Activated CD8-positive, alpha-beta memory T cell treated with anti-CD3 and anti-CD28 coated beads for 24 hours (primary cell): Measurements from ENCODE around the gene HCST.
"Not testable (repeated sequence)": the region's sequence is repeated elsewhere in the genome, so short reads cannot be mapped to it uniquely, and the experiment has no call there.

Experiments used
- DNase-seq: peaks from one replicate; pipeline ENCODE4 v3.0.0-alpha.2; 2020

The HCST gene, protein sequence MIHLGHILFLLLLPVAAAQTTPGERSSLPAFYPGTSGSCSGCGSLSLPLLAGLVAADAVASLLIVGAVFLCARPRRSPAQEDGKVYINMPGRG

DNA sequence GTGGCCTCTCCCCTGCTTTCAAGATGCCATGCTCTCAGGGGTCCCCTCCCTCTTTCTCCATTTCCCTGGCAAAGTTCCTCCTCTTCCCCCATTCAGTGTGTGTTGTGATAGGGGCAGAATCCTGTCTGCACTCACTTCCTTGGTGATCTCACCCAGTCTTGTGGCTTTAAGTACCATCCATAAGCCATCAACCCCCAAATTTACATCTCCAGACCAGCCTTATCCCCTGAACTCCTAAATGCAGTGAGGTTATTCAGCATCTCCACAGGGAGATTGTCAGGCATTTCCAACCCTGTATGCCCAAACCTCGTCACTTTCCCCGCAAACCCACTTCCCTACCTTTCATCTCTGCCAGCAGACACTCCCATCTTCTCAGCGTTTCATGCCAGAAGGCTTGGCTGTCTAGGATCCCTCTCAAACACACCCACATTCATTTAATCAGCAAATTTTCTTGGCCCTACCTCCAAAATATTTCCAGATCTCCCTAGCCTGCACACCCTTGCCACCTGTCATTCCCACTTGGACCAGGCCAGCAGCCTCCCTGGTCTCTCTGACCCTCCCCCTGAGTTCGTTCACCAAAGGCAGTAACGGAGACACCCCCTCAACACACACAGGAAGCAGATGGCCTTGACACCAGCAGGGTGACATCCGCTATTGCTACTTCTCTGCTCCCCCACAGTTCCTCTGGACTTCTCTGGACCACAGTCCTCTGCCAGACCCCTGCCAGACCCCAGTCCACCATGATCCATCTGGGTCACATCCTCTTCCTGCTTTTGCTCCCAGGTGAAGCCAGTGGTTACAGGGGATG lies at the start of gene HCST:
HCST (plus strand) TSS at position 676 of the 808 bp plus-strand sequence; CDS start at position 741, 65 bp downstream.
- peak; percentile 76 for DNase-seq

DNA sequence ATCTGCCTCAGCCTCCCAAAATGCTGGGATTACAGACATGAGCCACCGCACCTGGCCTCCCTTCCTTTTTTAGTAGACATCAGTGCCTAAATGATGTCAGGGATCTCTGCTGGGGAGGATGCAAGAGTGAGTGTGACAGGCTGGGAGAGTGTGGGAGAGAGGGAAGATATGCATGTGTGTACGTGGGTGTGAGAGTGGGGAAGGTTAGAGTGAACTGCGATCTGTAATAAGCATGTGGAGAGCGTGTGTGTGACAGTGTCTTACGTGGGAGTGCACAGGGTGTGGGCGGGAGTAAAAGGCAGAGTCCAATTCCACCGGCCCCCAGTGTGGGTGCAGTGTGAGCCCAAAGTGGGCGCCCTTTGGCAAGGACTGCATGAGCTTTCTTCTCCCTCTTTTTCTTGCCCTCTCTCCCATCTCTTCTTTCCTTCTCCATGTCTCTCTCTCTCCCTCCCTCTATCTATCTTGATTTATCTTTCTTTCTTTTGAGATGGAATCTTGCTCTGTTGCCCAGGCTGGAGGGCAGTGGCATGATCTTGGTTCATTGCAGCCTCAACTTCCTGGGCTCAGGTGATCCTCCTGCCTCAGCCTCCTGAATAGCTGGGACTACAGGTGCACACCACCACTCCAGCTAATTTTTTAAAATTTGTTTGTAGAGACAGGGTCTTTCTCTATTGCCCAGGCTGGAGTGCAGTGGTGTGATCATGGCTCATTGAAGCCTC lies 49.1 kb upstream of the HCST start:
- no peak for DNase-seq

DNA sequence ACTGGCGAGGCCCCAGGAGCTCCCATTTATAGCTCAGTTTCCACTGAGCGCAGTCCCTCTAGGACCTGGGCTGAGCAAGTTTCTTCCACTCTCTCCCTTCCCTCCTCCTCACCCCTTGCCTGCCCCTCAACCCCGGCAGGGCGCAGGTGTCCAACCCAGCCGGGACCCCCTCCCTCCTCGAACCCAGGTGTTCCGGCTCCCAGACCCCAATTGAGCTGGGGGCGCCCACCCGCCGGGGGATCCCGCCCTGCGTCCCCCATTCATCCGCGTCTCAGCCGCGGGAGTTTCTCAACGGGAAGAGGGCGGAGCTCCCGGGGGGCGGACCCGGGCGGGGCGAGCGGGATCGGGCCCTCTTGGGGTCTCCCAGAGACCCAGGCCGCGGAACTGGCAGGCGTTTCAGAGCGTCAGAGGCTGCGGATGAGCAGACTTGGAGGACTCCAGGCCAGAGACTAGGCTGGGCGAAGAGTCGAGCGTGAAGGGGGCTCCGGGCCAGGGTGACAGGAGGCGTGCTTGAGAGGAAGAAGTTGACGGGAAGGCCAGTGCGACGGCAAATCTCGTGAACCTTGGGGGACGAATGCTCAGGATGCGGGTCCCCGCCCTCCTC lies 45.7 kb upstream of the HCST start, which contains the start of gene KIRREL2:
KIRREL2 (plus strand) TSS at position 366 of the 604 bp plus-strand sequence; CDS start at position 575, 209 bp downstream.
- peak; percentile 78 for DNase-seq

DNA sequence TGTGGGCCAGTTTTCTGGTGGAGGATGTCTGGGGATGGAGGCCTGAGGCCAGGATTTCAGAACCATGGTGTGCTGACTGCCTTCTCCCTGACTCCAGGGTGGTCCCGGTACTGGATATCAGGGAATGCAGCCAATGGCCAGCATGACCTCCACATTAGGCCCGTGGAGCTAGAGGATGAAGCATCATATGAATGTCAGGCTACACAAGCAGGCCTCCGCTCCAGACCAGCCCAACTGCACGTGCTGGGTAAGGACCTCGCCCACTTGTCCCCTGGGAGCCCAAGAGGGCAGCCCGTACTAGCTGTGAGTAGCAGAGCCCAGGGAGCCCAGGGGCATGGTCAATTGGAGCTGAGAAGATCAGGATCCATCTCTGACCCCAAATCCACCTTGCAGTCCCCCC lies 44.0 kb upstream of the HCST start:
- DNase-seq = no peak

DNA sequence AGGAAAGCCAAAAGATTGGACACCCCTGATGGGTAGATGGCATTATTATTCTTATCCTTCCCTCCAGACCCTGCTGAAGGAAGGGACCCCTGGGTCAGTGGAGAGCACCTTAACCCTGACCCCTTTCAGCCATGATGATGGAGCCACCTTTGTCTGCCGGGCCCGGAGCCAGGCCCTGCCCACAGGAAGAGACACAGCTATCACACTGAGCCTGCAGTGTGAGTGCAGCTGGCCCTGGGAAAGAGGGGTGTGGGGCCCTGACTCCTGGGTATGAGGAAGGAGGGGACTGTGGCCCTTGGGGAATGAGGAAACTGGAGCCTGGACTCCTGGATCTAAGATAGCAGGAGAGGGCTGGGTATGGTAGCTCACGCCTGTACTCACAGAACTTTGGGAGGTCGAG lies 42.9 kb upstream of the HCST start:
- DNase-seq = no peak

DNA sequence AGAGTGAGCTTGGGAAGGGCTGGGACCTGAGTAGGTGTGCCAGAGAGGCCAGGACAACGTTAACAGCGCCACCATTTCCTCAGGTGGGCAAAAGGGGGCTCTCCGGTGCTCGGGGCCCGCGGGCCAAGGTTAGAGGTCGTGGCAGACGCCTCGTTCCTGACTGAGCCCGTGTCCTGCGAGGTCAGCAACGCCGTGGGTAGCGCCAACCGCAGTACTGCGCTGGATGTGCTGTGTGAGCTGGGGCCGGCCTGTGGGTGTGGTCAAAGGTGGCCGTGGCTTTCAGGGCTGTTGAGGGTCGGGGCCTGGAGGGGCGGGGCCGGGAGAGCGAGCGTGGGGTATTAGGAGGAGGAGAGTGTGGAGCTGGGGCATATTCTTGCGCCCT lies 41.9 kb upstream of the HCST start:
- no peak for DNase-seq

DNA sequence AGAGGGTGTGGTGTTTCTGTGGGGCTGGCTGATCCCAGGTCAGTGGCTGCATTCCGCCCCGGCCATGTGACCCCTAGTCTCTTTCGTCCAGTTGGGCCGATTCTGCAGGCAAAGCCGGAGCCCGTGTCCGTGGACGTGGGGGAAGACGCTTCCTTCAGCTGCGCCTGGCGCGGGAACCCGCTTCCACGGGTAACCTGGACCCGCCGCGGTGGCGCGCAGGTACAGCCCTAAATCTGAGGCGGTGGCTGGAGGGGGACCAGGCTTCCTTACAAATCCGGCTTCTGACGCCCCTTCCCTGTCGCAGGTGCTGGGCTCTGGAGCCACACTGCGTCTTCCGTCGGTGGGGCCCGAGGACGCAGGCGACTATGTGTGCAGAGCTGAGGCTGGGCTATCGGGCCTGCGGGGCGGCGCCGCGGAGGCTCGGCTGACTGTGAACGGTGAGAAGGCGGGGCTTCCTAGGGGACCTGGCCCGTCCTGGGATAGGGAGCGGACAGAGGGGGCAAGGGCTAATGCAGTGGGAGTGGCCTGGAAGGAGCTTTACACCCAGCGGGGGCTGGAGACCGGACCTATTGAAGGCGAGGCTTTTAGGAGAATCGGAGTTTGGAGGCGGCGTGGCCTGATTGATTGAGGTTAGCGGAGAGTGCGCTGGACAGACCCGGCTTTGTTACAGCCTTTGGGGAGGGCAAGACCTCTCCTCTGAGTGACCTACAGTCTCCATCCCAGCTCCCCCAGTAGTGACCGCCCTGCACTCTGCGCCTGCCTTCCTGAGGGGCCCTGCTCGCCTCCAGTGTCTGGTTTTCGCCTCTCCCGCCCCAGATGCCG lies 41.3 kb upstream of the HCST start:
- DNase-seq = no peak

DNA sequence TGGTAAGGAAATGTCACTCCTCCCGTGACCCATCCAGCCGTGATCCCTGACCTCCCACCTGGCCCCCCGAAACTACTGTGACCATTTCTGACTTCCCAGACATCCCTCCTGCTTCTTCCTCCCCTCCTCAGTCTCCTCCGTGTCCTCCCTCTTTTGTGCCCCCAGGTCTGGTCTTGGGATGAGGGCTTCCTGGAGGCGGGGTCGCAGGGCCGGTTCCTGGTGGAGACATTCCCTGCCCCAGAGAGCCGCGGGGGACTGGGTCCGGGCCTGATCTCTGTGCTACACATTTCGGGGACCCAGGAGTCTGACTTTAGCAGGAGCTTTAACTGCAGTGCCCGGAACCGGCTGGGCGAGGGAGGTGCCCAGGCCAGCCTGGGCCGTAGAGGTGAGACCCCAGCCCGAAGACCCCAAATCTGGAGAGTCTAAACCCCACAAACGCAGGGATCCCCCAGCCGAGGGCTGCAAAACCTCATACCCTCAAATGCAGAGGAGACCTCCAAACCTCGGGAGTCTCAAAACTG lies 40.6 kb upstream of the HCST start:
- DNase-seq = no peak

DNA sequence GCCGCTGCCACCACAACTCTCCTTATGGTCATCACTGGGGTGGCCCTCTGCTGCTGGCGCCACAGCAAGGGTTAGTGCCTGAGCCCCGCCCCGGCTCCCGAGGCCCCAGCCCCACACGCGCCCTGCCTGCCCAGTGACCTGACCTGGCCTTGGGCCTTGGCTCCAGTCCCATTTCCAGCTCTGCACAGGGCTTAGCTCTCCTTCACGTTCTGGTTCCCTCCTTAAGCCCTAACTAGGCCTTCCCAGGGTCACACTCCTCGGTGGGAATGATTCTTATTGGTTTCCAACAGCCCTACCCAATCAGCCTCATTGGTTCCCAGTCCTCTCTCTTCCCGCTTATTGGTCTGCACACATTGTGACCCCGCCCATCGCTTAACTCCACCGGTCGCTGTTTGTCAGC lies 39.8 kb upstream of the HCST start:
- DNase-seq = no peak

DNA sequence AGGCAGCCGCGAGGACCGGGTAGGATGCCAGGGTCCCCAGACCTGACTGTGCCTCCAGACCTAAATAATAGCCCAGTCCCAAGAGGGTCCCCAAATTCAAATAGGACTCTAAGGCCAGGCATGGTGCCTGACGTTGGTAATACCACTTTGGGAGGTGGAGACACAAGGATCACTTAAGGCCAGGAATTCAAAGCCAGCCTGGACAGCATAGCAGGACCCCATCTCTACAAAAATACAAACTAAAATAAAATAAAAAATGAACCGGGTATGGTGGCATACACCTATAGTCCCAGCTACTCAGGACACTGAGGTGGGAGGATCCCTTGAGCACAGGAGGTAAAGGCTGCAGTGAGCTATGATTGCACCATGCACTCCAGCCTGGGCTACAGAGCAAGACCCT lies 39.3 kb upstream of the HCST start:
- DNase-seq = no peak

DNA sequence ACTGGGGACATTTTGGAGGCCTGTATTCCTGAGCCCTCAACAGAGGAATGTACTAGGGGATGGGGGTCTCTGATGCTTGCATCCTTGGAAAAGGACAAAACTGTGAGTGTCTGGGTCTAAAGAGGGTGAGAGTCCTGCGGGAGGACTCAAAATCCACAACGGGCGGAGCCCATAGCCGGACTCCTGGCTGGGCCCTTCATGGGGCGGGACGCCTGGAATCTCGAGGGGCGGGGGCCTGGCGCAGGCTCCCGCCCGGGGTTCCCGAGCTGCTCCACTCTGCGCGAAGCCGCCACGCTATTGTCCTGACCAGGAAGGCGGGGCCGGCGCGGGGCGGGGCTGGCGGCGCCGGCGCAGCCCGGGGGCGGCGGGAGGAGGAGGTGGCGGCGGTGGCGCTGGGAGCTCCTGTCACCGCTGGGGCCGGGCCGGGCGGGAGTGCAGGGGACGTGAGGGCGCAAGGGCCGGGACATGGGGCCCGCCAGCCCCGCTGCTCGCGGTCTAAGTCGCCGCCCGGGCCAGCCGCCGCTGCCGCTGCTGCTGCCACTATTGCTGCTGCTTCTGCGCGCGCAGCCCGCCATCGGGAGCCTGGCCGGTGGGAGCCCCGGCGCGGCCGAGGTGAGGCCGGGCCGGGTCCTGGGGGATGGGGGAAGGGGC lies 34.0 kb upstream of the HCST start, which contains the start of gene APLP1:
APLP1 (plus strand) TSS at position 403 of the 651 bp plus-strand sequence; CDS start at position 466, 63 bp downstream.
- peak; percentile 88 for DNase-seq

DNA sequence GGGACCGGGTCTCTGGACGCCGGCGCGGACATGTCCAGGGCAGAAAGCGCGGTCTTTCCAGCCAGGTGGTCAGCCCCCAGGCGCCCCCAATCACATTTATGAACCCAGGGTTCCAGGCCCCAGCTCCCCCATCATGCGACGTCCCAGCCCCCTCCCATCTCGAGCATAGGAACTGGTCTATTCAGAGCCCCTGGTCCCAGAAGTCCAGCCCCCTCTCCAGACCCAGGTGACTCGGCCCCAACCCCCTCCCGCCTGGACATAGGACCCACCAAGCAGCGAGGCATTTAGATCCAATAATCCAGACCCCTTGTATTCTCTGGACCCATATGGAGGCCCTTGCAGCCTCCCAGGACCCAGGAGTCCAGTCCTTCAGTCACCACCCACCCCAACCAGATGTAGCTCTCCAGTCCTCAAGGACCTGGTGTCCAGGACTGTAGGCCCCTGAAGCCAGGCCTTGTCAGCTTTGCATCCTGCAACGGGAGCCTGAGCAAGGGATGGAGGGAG lies 33.5 kb upstream of the HCST start:
- DNase-seq = no peak

DNA sequence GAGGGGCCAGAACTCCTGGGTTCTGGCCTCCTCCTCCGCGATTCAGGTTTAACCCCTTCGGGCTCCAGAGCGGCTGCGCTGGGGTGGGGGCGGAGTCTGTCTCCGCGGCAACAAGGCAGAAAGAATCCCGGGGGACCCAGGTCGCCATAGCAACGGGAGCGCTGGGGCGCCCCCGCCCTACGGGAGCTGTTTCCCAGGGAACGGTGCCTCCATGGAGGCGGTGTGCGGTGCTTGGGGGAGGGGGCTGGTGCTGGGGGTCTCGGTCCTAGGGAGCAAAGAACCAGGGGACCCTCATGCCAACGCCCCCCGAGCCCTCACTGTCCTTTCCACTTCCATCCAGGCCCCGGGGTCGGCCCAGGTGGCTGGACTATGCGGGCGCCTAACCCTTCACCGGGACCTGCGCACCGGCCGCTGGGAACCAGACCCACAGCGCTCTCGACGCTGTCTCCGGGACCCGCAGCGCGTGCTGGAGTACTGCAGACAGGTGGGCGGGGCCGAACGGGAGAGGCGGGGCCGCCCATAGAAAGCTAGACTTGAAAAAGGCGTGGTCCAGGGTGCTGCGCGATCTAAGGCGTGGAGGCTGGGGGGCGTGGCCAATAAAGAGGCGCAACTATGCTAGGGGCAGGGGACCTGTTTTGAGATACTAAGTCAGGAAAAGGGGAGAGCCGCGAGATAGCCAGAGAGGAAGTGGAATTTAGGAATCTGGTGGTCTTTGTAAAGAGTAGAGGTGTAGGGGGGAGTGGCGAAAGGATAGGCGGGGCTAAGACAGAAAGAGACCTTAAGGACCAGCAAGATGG lies 32.8 kb upstream of the HCST start:
- DNase-seq = peak; percentile 87

DNA sequence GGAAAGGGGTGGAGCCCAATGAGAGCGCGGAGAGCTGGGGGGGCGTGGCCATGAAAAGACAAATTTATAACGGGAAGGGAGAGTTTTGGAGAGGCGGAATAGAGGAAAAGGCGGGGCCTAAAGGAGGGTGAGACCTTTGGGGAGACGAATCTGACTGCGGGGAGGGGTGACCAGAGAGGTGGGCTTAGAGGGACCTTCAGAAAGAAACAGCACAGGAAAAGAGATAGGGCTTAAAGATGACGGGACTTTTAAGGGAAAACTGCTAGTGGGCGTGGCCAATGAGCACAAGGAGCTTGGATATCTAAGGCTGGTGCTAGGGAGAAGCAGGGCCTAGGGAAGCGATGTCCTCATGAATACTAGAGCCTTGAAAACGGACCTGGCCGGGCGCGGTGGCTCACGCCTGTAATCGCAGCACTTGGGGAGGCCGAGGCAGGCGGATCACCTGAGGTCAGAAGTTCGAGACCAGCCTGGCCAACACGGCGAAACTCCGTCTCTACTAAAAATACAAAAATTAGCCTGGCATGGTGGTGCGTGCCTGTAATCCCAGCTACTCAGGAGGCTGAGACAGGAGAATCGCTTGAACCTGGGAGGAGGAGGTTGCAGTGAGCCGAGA lies 32.1 kb upstream of the HCST start:
- DNase-seq = not testable (repeated sequence)

DNA sequence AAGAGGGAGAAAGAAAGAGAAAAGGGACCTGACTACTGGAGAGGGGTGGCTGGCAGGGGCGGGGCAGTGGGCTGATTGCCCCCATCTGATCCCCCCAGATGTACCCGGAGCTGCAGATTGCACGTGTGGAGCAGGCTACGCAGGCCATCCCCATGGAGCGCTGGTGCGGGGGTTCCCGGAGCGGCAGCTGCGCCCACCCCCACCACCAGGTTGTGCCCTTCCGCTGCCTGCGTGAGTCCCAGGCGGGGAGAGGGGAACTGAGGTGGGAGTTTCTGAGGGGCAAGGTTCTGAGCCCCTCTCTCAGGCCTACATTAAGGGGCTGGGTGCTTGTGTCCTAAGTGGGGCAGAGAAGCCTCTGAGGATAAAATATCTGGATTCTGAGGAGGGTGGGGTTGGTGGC lies 31.5 kb upstream of the HCST start:
- no peak for DNase-seq

DNA sequence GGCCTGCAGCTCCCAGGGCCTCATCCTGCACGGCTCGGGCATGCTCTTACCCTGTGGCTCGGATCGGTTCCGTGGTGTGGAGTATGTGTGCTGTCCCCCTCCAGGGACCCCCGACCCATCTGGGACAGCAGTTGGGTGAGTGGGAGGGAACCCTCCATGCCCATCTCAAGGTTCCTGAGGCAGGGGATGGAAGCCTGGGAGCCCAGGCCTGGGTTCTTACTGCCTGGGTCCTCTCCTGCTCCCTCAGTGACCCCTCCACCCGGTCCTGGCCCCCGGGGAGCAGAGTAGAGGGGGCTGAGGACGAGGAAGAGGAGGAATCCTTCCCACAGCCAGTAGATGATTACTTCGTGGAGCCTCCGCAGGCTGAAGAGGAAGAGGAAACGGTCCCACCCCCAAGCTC lies 30.7 kb upstream of the HCST start:
- no peak for DNase-seq

DNA sequence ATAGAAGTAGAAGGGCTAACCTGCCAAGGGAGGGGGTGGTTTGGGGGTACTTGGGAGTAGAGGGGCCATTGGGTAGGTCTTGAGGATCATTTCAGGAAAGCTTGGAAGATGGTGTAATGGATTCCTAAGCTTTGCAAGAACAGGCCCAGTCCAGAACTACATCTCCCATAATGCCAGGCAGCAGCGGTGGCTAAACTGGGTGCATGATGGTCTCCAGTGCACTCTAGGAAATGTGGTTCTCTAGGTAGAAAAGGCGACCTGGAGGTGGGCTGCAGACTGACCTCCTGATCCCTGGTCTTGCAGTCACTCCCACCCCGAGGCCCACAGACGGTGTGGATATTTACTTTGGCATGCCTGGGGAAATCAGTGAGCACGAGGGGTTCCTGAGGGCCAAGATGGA lies 30.1 kb upstream of the HCST start:
- no peak for DNase-seq

DNA sequence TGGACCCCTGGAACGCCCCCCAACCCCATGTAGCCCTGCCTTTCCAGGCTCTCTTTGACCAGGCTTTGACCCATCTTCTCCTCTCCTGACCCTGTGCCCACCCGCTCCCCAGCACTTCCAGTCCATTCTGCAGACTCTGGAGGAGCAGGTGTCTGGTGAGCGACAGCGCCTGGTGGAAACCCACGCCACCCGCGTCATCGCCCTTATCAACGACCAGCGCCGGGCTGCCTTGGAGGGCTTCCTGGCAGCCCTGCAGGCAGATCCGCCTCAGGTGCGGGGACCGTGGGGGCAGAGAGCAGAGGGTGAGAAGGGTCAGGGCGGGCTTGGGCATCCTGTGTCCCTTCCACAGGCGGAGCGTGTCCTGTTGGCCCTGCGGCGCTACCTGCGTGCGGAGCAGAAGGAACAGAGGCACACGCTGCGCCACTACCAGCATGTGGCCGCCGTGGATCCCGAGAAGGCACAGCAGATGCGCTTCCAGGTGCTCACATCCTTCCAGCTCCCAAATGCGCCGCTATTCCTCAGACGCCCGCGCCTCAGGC lies 27.9 kb upstream of the HCST start:
- DNase-seq = no peak

DNA sequence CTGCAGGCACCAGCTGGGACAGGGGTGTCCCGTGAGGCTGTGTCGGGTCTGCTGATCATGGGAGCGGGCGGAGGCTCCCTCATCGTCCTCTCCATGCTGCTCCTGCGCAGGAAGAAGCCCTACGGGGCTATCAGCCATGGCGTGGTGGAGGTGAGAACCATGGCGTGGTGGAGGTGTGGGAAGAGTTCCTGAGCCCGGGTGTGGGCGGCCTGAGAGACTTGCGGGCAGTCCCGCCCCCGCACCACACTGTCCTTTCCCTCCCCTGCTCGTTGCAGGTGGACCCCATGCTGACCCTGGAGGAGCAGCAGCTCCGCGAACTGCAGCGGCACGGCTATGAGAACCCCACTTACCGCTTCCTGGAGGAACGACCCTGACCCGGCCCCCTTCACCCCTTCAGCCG lies 23.3 kb upstream of the HCST start:
- DNase-seq = no peak

DNA sequence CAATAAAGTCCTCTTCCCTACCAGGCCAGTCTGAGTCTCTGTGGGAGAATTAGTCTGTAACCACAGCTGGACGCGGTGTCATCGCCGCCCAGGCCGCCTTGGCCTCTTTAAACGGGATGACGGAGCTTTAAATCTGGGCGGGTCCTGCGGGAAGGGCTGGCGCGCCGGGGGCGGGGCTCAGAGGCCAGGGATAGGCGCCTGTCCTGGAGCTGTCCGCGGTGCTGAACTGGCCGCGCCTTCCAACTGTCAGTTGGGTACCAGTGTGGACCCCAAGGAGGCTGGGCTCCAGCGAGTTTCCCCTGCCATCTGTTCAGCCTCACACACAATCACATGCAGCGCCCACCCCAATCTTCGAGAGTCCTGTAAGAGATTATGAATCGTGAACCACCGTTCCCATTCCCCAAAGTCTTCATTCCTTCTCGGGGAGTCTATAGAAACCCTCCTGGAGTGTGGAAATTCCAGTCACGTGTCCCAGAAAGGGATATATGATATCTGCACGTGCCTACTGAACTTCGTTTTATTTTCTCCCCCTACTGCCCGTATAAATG lies 22.5 kb upstream of the HCST start:
- peak; percentile 90 for DNase-seq
